Muscle layer of colon (tissue), 2 donors: ENCODE measurements around the gene NMRAL1.

ENCODE experiments used
- H3K27ac ChIP-seq: one replicate; pipeline ENCODE4 v1.7.0; 2013; ENCODE audit warnings: low read depth, mild to moderate bottlenecking, low read length, moderate library complexity
- H3K27me3 ChIP-seq, 2 donors: one replicate each; pipeline ENCODE4 v1.7.0; 2013; ENCODE audit warnings: low read length in 2 of 2, mild to moderate bottlenecking in 2 of 2; ENCODE audit not compliant: insufficient read depth in 2 of 2, control insufficient read depth in 1 of 2
- H3K36me3 ChIP-seq: one replicate; pipeline ENCODE4 v1.7.0; 2013; ENCODE audit warnings: mild to moderate bottlenecking, low read length; ENCODE audit not compliant: insufficient read depth
- H3K4me1 ChIP-seq: one replicate; pipeline ENCODE4 v1.7.0; 2013; ENCODE audit warnings: mild to moderate bottlenecking, low read length; ENCODE audit not compliant: insufficient read depth
- H3K4me3 ChIP-seq, 2 donors: one replicate each; pipeline ENCODE4 v1.7.0; 2013; ENCODE audit warnings: low read length in 2 of 2, low read depth in 1 of 2, mild to moderate bottlenecking in 1 of 2, moderate library complexity in 1 of 2
- H3K9ac ChIP-seq: one replicate; pipeline ENCODE4 v1.7.0; 2013; ENCODE audit warnings: low read length
- H3K9me3 ChIP-seq: one replicate; pipeline ENCODE4 v1.7.0; 2013; ENCODE audit warnings: mild to moderate bottlenecking, low read length
- donor health status: abdominal sarcoma.
- donor health status: Adenocarcinoma of cecum.

The NMRAL1 gene

DNA sequence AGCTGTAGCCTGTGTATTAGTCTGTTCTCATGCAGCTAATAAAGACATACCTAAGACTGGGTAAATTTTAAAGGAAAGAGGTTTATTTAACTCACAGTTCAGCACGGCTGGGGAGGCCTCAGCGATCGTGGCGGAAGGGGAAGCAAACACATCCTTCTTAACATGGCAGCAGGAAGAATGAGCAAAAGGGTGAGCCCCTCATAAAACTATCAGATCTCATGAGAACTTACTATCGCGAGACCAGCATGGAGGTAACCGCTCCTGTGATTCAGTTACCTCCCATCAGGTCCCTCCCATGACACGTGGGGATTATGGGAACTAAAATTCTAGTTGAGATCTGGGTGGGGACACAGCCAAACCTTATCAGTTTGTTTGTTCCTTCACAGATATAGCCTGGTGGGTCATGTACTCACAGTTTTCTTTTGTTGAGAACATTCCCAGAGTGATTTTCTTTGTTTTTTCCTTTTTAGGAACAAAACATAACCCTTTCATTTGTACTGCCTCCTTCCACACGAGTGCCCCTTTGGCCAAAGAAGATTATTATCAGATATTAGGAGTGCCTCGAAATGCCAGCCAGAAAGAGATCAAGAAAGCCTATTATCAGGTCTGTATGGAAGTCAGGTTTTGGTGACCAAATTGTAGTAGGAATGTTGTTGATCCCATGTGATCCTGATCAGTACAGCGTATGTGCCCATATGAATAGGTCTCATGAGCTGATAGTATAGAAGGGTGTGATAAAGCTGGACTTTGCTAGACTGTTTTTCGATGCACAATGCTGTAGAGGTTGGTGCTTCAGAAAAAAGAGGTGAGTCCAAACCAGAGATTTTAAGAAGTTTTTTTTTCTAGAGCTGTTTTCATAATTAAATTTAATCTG, 40.3 kb downstream of the NMRAL1 start:
- H3K4me3 ChIP-seq = no peak overlapping the region
- peaks cover 41% of the 10 kb centered on the region for H3K36me3 ChIP-seq
- H3K4me1 ChIP-seq = no peaks in the 10 kb centered on the region
- H3K9me3 ChIP-seq = no peaks in the 10 kb centered on the region
- no peaks in the 10 kb centered on the region for H3K27me3 ChIP-seq
- no peak overlapping the region for H3K27ac ChIP-seq
- no peak overlapping the region for H3K9ac ChIP-seq

DNA sequence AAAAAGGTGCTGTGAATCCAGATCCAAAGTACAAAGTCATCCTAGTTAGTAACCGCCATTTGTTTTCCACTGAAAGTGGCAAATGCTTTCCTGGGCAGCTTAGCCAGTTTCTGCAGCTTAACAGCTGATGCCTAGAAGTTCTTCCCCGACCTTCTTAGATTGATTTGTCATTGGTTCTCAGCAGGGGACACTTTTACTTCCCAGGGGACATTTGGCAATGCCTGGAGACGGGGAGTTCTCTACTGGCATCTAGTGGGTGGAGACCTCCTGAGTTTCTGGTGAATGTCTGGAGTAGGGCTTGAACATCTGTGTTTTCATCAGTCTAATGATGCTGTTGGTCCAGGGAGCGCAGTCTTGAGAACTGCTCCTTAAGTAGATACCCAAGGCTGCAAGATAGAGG, 41.2 kb downstream of the NMRAL1 start:
- Histone ChIP-seq H3K27ac (no peak overlapping the region), H3K27me3 (no peaks in the 10 kb centered on the region), H3K9ac (no peak overlapping the region), H3K4me3 (no peak overlapping the region), H3K4me1 (no peaks in the 10 kb centered on the region), H3K9me3 (no peaks in the 10 kb centered on the region), H3K36me3 (peaks cover 34% of the 10 kb centered on the region)

DNA sequence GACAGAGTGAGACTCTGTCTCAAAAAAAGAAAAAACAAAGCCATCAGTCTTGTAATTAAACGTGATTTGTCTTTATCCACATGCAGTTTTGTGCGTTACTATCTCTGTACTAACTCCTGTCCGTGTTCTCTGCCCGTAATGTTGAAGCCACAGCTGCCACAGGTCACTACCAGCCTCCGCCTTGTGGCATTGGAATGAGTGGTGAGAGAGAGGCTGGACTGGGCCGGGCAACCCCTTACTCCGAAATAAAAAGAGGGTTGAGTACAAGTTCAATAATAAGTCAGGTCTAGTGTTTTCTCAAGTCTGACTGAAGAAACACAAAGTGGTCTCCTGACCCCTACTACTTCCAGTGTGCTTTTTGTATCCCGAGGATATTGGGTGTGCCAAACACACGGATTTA, 43.4 kb downstream of the NMRAL1 start:
- no peak overlapping the region for H3K9ac ChIP-seq
- H3K9me3 ChIP-seq = no peaks in the 10 kb centered on the region
- no peak overlapping the region for H3K4me3 ChIP-seq
- peaks cover 11% of the 10 kb centered on the region for H3K4me1 ChIP-seq
- no peaks in the 10 kb centered on the region for H3K27me3 ChIP-seq
- H3K27ac ChIP-seq = no peak overlapping the region
- H3K36me3 ChIP-seq = peaks cover 14% of the 10 kb centered on the region

DNA sequence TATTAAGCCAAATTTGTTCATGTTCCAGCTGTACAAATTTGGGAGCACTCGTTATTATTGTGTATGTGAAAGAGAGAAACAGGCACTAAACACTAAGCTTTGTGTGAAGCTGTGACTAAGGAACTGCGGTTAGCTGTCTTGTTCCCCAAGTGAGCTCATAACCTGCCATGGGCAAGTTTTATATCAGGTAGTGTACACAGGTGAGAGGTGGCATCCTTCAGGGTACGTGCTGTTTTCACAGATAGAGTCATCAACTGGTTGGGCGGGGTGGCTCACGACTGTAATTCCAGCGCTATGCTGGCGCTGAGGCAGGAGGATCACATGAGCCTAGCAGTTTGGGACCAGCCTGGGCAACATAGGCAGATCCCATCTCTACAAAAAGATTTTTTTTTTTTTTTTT, 45.9 kb downstream of the NMRAL1 start:
- no peak overlapping the region for H3K9ac ChIP-seq
- no peak overlapping the region for H3K27ac ChIP-seq
- H3K36me3 ChIP-seq = peaks cover 3% of the 10 kb centered on the region
- H3K9me3 ChIP-seq = no peaks in the 10 kb centered on the region
- no peak overlapping the region for H3K4me3 ChIP-seq
- H3K27me3 ChIP-seq = no peaks in the 10 kb centered on the region
- peaks cover 19% of the 10 kb centered on the region for H3K4me1 ChIP-seq

DNA sequence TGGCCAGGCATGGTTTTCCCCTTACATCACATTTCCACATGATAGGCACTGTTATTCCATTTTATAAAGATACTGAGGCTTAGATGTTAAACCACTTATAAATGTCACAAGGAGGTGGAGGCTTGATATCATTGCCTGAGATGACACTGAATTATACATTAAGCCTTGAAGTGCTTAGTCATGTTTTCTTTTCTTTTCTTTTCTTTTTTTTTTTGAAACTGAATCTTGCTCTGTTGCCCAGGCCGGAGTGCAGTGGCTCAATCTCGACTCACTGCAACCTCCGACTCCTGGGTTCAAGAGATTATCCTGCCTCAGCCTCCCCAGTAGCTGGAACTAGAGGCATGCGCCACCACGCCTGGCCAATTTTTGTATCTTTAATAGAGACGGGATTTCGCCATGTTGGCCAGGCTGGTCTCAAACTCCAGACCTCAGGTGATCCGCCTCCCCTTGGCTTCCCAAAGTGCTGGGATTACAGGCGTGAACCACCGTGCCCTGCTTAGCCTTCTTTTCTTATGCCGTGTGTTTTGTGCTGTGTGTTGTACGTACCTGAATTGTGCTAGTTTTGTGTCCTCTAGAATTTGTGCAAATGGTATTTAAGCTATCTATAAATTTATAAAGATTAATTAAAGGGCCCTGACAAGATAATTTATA, 47.6 kb downstream of the NMRAL1 start:
- H3K27ac ChIP-seq = no peak overlapping the region
- H3K4me3 ChIP-seq = peak overlapping the region; percentile 86 to 98
- H3K9ac ChIP-seq = peak overlapping the region; percentile 76
- H3K9me3 ChIP-seq = no peaks in the 10 kb centered on the region
- H3K27me3 ChIP-seq = no peaks in the 10 kb centered on the region
- peaks cover 3% of the 10 kb centered on the region for H3K36me3 ChIP-seq
- H3K4me1 ChIP-seq = peaks cover 19% of the 10 kb centered on the region

DNA sequence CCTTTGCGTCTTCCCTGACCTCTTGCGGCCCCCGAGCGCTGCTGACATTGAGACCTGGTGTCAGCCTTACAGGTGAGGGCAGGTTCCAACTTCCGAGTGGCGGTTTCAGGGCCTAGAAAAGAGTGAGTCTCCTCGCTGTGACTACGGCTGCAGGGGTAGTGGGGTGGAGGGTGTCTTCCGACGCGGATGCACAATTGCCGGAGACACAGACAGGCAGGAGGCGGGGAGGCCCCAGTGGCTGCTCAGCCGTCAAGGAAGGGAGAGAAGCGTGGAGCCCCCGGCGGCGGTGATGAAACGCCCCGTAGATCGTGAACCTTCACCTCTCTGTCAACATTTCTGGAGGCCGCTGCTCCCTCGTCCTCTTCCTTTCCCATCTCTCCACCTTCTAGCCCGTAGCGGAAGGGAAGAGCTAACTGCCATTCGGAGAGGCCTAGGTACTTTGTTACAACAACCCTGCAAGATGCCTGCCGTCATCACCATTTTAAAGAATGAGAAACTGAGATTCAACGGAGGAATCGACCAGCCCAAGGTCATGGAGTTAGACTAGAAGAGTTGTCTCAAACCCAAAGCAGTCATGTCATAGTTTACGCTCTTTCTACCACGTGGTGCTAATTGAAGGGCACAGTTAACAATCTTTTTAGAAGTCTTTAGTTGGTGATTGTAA, 48.3 kb downstream of the NMRAL1 start:
- Histone ChIP-seq H3K9ac (peak overlapping the region; percentile 76), H3K4me3 (peak overlapping the region; percentile 86 to 98), H3K9me3 (no peaks in the 10 kb centered on the region), H3K27me3 (no peaks in the 10 kb centered on the region), H3K4me1 (peaks cover 19% of the 10 kb centered on the region), H3K36me3 (no peaks in the 10 kb centered on the region), H3K27ac (peak overlapping the region; percentile 97)

DNA sequence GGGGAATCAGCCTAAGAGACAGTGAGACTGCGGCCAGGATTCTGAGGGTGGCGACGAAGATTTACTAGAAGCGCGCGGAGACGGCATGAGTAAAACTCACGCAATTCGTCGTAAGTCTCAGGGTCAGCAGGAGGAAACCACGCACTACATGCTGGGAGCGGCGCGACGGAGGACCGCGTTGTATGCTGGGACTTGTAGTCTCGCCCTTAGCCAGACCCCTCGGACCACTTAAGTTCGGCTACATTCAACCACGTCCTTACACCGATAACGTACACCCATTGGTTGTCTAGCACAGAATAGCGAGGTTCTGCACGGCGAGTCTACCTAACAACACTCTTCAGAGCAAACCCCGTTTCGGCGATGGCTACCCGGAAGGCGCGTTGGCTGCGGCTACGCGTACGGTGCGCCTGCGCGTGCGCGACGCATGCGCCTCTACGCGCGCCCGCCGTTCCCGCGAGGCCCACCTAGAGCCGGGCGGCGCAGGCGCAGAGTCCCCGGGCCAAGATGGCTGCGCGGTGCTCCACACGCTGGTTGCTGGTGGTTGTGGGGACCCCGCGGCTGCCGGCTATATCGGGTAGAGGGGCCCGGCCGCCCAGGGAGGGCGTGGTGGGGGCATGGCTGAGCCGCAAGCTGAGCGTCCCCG, 48.9 kb downstream of the NMRAL1 start, which contains the start of gene DNAJA3:
DNAJA3 (plus strand) TSS at position 491 of the 643 bp plus-strand sequence; CDS start at position 505, 14 bp downstream.
- Histone ChIP-seq H3K9me3 (no peaks in the 10 kb centered on the region), H3K27ac (peak within 1 kb of the TSS; percentile 97), H3K9ac (peak within 1 kb of the TSS; percentile 76), H3K4me3 (peak within 1 kb of the TSS; percentile 86 to 98), H3K4me1 (peaks cover 19% of the 10 kb centered on the region), H3K36me3 (no peaks in the 10 kb centered on the region), H3K27me3 (no peaks in the 10 kb centered on the region)

DNA sequence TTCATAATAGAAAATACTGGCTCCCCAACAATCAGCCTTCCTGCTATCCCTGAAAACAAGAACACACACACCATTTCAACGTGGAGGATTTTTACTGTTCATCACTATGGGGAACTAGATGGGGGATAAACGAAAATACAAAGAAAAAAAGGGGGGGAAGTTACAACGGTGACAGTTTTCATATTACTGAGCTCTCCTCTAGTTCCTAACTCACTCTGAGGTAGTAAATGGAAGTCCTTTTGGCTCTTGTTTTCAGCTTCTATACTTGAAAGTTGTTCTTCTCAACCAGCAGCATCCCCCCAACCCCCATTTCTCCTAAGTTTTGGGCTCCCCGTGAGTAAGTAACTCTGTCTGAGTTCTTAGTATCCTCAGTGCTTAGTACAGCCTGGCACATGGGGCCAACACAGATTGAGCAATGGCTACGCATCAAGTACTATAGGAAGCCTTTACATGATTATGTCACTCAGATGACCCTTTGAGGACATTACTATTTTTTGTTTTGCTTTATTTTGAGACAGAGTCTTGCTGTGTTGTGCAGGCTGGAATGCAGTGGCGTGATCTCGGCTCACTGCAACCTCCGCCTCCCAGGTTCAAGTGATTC, 53.8 kb downstream of the NMRAL1 start:
- H3K9me3 ChIP-seq = no peaks in the 10 kb centered on the region
- H3K36me3 ChIP-seq = no peaks in the 10 kb centered on the region
- H3K9ac ChIP-seq = no peak overlapping the region
- H3K27me3 ChIP-seq = no peaks in the 10 kb centered on the region
- peaks cover 12% of the 10 kb centered on the region for H3K4me1 ChIP-seq
- H3K4me3 ChIP-seq = no peak overlapping the region
- no peak overlapping the region for H3K27ac ChIP-seq

DNA sequence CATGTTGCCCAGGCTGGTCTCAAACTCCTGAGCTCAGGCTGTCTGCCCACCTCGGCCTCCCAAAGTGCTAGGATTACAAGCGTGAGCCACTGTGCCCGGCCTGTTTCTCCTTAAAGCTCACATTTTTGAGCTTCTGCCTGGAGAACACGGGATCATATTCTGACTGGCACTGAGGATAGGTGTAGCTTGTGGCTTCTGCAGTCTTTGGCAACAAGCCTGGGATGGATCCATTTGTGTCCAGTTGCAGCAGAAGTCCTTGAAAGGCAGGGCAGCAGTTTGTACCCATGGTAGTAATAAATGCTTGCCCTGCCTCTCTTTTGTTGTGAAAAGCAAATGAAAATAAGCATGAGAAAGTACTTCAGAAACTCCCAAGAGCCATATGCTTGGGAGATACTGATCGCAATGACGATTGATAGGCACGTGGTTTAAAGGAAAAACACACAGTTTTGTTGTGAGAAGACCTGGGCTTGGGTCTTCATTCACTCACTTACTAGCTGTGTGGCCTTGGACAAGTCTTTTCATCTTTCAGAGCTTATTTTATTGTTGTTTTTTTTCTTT, 54.9 kb downstream of the NMRAL1 start:
- no peaks in the 10 kb centered on the region for H3K9me3 ChIP-seq

DNA sequence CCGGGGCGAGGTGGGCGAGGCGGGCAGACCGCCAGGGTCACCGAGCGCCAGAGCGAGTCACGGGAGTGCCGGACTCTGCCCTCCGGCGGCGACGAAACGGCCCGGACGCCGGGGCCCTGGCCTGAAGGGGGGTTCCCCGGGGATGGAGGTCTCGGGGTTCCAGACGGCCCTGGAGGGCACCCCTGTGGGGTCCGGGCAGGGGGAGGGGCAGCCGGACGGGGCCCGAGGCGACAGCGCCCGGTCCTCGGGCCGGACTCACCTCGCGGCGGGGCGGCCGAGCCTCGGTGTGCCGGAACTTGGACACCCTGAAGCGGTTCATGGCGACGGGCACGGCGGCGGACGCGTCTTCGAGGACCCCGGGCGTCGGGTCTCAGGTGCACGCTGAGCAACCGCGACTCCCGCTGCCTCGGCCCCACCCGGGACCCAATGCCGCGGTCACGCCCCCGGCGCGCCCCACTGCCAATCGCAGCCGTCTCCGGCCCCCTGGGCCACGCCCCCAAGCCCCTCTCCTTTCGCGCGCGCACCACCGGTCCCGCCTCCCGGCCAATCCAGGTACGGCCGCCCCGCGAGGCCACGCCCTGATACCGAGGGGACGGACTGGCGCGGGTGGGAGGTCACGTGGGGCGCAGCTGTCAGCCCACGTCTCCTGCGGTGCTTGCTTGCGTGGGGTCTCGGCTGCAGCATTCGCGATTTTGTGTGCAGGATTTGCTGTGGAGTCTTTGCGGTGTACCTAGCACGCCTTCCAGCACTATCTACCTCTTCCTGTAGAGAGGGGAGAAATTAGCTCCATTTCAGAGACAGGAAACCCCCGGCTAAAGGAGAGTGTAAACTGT, 58.0 kb downstream of the NMRAL1 start, which contains the start of gene CORO7:
CORO7 (minus strand) TSS at position 397 of the 833 bp plus-strand sequence; CDS start at position 319, 78 bp downstream.
- Histone ChIP-seq H3K4me1 (peaks cover 13% of the 10 kb centered on the region), H3K27ac (peak within 1 kb of the TSS; percentile 75), H3K27me3 (no peaks in the 10 kb centered on the region), H3K9me3 (no peaks in the 10 kb centered on the region), H3K4me3 (peak within 1 kb of the TSS; percentile 74 to 82), H3K9ac (peak within 1 kb of the TSS; percentile 54), H3K36me3 (no peaks in the 10 kb centered on the region)

More for the DNA sequence above, 54.9 kb downstream of the NMRAL1 start:
- H3K4me1 ChIP-seq = peaks cover 16% of the 10 kb centered on the region
- no peak overlapping the region for H3K4me3 ChIP-seq
- no peak overlapping the region for H3K27ac ChIP-seq
- H3K9ac ChIP-seq = no peak overlapping the region
- H3K36me3 ChIP-seq = no peaks in the 10 kb centered on the region
- H3K27me3 ChIP-seq = no peaks in the 10 kb centered on the region
